Ascending aorta (tissue), 2 donors: ENCODE results near the gene AKT3. TPM values are rescaled to one million over a fixed set of nuclear protein-coding genes. Genes with fewer than 3 reads are reported as not detected.
A peak's percentile ranks its signal among the peaks of the same experiment; 100 is the strongest.
"Not testable (repeated sequence)": the region's sequence is repeated elsewhere in the genome, so short reads cannot be mapped to it uniquely, and the experiment has no call there.

Experiments
- DNase-seq, 2 donors: peaks; one replicate each; pipeline ENCODE4 v3.0.0-alpha.2; 2019; ENCODE audit warnings: low spot score in 2 of 2
- H3K27ac ChIP-seq, 2 donors: fragments of 200-600 bp; sonication (generic); one replicate each; pipeline ENCODE4 v1.5.1; 2016 to 2017; ENCODE audit warnings: mild to moderate bottlenecking in 1 of 2
- H3K27me3 ChIP-seq: fragments of 200-600 bp; sonication (generic); one replicate; pipeline ENCODE4 v1.5.1; 2017
- H3K36me3 ChIP-seq, 2 donors: fragments of 200-600 bp; sonication (generic); one replicate each; pipeline ENCODE4 v1.5.1; 2016
- H3K4me1 ChIP-seq, 2 donors: fragments of 200-600 bp; sonication (generic); one replicate each; pipeline ENCODE4 v1.5.1; 2016 to 2017; ENCODE audit warnings: mild to moderate bottlenecking in 1 of 2
- H3K4me3 ChIP-seq, 2 donors: fragments of 200-600 bp; sonication (generic); one replicate each; pipeline ENCODE4 v1.5.1; 2016 to 2017; ENCODE audit warnings: mild to moderate bottlenecking in 1 of 2
- H3K9me3 ChIP-seq, 2 donors: fragments of 200-600 bp; sonication (generic); one replicate each; pipeline ENCODE4 v1.5.1; 2016
- intact Hi-C: fragments of 100-400 bp; cut with DNase I; formaldehyde crosslinking; loops from one replicate; pipeline ENCODE4 v1.15.1; 2023
- total RNA-seq: library from RNA; depleted of rRNA; stranded (reverse); fragments of >200 nt; gene quantifications from one replicate; pipeline ENCODE4 v1.1.0, GENCODE V29; 2016
- TF ChIP-seq, protein P1 (sequence below), 3 experiments: fragments of 200-600 bp in 2 of 3; fragments of 450-650 bp in 1 of 3; sonication (generic) in 2 of 3; IDR thresholded peaks; one replicate each; pipeline ENCODE4 v1.5.1; 2016 to 2019; ENCODE audit warnings: antibody characterized with exemption in 3 of 3, mild to moderate bottlenecking in 1 of 3, moderate library complexity in 1 of 3

The AKT3 gene
- total RNA-seq, 1 donor from 2014 or later = 38.0 TPM

DNA sequence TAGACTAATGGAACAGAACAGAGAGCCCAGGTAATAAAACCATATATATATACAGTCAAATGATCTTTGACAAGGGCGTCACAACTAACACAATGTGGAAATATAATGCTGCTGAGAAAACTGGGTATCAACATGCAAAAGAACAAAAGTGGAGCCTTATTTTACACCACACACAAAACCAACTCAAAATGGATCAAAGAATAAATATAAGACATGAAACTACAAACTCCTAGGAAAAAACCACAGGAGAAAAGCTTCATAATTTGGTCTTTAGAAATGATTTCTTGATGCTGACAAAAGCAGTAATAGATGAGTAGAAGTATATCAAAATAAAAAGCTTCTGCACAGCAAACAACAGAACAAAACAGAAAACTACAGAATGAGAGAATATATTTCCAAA lies 192.2 kb downstream of the AKT3 start:
- Histone ChIP-seq H3K36me3 (peaks cover 0 to 27% of the 10 kb centered on the region in 2 donors), H3K4me1 (no peaks in the 10 kb centered on the region), H3K4me3 (no peak overlapping the region), H3K27me3 (no peaks in the 10 kb centered on the region), H3K27ac (no peak overlapping the region), H3K9me3 (peaks cover 0 to 12% of the 10 kb centered on the region in 2 donors)
- intact Hi-C loops = no loop called here
- DNase-seq = no peak
- TF ChIP-seq, protein P1, sequence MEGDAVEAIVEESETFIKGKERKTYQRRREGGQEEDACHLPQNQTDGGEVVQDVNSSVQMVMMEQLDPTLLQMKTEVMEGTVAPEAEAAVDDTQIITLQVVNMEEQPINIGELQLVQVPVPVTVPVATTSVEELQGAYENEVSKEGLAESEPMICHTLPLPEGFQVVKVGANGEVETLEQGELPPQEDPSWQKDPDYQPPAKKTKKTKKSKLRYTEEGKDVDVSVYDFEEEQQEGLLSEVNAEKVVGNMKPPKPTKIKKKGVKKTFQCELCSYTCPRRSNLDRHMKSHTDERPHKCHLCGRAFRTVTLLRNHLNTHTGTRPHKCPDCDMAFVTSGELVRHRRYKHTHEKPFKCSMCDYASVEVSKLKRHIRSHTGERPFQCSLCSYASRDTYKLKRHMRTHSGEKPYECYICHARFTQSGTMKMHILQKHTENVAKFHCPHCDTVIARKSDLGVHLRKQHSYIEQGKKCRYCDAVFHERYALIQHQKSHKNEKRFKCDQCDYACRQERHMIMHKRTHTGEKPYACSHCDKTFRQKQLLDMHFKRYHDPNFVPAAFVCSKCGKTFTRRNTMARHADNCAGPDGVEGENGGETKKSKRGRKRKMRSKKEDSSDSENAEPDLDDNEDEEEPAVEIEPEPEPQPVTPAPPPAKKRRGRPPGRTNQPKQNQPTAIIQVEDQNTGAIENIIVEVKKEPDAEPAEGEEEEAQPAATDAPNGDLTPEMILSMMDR (IDR thresholded peaks at IDR 0.05) = no peak

DNA sequence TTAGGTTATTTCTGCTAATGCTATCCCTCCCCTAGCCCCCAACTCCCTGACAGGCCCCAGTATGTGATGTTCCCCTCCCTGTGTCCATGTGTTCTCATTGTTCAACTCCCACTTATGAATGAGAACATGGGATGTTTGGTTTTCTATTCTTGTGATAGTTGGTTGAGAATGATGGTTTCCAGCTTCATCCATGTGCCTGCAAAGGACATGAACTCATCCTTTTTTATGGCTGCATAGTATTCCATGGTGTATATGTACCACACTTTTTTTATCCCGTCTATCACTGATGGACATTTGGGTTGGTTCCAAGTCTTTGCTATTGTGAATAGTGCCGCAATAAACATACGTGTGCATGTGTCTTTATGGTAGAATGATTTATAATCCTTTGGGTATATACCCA lies 200.5 kb downstream of the AKT3 start:
- peaks cover 3 to 15% of the 10 kb centered on the region in 2 donors for H3K9me3 ChIP-seq
- H3K4me3 ChIP-seq, H3K27ac ChIP-seq, H3K4me1 ChIP-seq, intact Hi-C loops, DNase-seq, H3K27me3 ChIP-seq: not testable (repeated sequence)
- H3K36me3 ChIP-seq = peaks cover 7 to 22% of the 10 kb centered on the region in 2 donors

DNA sequence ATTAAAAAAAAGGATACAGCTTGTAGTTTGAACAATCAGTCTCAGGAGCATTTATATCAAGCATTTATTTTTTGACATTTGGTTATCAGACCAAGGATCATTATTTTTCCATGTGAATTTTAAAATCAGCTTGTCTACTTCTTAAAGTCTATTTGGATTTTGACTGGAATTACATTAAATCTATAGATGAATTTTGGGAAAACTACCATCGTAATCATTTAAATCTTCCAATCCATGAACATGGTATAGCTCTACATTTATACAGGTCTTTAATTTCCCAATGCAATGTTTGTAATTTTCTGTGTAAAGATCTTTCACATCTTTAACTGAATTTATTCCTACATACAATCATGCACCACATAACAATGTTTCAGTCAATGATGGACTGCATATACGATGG lies 203.2 kb downstream of the AKT3 start:
- H3K4me1 ChIP-seq = no peaks in the 10 kb centered on the region
- peaks cover 7 to 22% of the 10 kb centered on the region in 2 donors for H3K36me3 ChIP-seq
- no peak for DNase-seq
- intact Hi-C loops = no loop called here
- H3K9me3 ChIP-seq = peaks cover 3 to 15% of the 10 kb centered on the region in 2 donors
- no peaks in the 10 kb centered on the region for H3K27me3 ChIP-seq
- no peak overlapping the region for H3K4me3 ChIP-seq
- TF ChIP-seq, protein P1 (IDR thresholded peaks at IDR 0.05) = no peak
- H3K27ac ChIP-seq = no peak overlapping the region

DNA sequence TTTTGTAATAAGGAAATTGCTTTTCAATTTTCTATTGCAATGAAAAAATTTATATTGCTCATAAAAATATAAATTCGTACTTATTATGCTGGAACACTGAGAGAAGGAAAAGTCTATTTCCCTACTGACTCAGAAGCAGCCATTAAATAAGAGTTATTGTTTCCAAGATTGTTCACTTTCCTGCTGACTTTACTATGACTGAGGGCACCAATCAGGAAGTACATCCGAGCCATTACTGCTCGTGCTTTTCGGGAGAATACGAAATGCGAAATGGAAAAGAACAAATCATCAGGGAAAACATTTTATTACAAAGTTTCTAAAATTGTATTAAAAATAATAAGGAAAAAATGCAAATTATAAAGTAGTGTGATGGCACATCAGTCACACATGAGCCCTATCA lies 204.8 kb downstream of the AKT3 start:
- TF ChIP-seq, protein P1 (IDR thresholded peaks at IDR 0.05) = no peak
- no peak overlapping the region for H3K4me3 ChIP-seq
- H3K27me3 ChIP-seq = no peaks in the 10 kb centered on the region
- DNase-seq = no peak
- H3K36me3 ChIP-seq = peaks cover 3 to 29% of the 10 kb centered on the region in 2 donors
- H3K4me1 ChIP-seq = no peaks in the 10 kb centered on the region
- intact Hi-C loops = no loop called here
- no peak overlapping the region for H3K27ac ChIP-seq
- H3K9me3 ChIP-seq = peaks cover 3 to 15% of the 10 kb centered on the region in 2 donors

DNA sequence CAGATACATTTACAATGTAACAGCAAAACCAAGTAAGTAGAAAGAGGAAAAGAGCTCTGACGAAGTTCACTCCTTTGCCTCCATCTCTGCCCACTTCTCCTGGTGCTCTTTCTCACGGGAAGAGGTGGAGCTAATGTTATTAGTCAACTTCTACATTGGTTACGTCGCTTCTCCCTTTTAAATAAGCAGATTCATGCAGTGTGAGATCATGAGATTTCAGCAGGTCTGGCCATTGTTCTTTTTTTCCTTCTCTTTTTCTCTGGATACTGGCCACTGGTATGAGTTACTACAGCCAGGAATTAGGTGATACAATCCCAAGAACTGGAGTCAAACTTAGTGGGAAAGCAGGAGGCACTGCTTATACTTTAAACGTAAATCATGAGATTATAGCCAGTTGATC lies 207.1 kb downstream of the AKT3 start:
- H3K36me3 ChIP-seq = peaks cover 5 to 42% of the 10 kb centered on the region in 2 donors
- TF ChIP-seq, protein P1 (IDR thresholded peaks at IDR 0.05) = no peak
- peak overlapping the region in 1 of 2 donors; percentile 0 for H3K27ac ChIP-seq
- no peak for DNase-seq
- H3K4me3 ChIP-seq = no peak overlapping the region
- H3K9me3 ChIP-seq = peaks cover 7 to 24% of the 10 kb centered on the region in 2 donors
- H3K4me1 ChIP-seq = no peaks in the 10 kb centered on the region
- H3K27me3 ChIP-seq = no peaks in the 10 kb centered on the region
- intact Hi-C loops = no loop called here

DNA sequence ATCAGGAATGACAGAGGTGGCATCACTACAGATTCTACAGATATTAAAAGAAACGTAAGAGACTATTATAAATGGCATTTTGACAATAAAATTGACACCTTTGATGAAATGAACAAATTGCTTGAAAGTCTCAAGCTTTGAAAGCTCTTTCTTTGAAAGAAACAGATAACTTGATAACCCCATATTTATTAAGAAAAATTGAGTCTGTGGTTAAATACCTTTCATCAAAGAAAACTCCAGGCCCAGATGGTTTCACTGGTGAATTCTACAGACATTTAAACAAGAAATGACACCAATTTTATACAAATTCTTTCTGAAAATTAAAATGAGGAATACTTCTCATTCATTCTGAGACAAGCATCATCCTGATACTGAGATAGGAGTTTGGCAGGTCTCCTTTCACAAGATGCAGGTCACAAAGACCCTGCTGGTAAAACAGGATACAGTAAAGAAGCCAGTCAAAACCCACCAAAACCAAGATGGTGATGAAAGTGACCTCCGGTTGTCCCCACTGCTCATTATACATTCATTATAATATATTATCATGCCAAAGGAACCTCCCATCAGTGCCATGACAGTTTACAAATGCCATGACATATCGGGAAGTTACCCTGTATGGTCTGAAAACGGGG lies 210.9 kb downstream of the AKT3 start:
- Histone ChIP-seq H3K4me3 (no peak overlapping the region), H3K27me3 (no peaks in the 10 kb centered on the region), H3K9me3 (peaks cover 4 to 11% of the 10 kb centered on the region in 2 donors), H3K27ac (no peak overlapping the region), H3K4me1 (no peaks in the 10 kb centered on the region), H3K36me3 (peaks cover 2 to 24% of the 10 kb centered on the region in 2 donors)
- intact Hi-C loops = no loop called here
- TF ChIP-seq, protein P1 (IDR thresholded peaks at IDR 0.05) = no peak
- DNase-seq = no peak
